H9 (cell line): Measurements from ENCODE around the gene PRRC2B. TPM values are rescaled to one million over a fixed set of nuclear protein-coding genes. Genes with fewer than 3 reads are reported as not detected.

Experiments
- DNase-seq: peaks from one replicate; pipeline ENCODE4 v3.0.0-alpha.2; 2017
- H2AFZ ChIP-seq: one replicate; pipeline ENCODE4 v1.6.1; 2013; ENCODE audit warnings: mild to moderate bottlenecking, low read length, control low read depth, moderate library complexity
- H2AK5ac ChIP-seq: 2 replicates; pipeline ENCODE4 v1.6.1; 2013; ENCODE audit warnings: low read length, control low read depth, mixed read lengths; ENCODE audit not compliant: insufficient read length
- H2BK120ac ChIP-seq: one replicate; pipeline ENCODE4 v1.6.1; 2013; ENCODE audit warnings: low read depth, mild to moderate bottlenecking, low read length, control low read depth, inconsistent platforms; ENCODE audit not compliant: poor library complexity, severe bottlenecking
- H2BK12ac ChIP-seq: 2 replicates; pipeline ENCODE4 v1.6.1; 2013; ENCODE audit warnings: low read length, control low read depth, mixed read lengths, low read depth; ENCODE audit not compliant: insufficient read length
- H2BK15ac ChIP-seq: 2 replicates; pipeline ENCODE4 v1.6.1; 2013; ENCODE audit warnings: low read depth, low read length, control low read depth
- H2BK20ac ChIP-seq: one replicate; pipeline ENCODE4 v1.6.1; 2013; ENCODE audit warnings: low read depth, mild to moderate bottlenecking, low read length, control low read depth, inconsistent platforms; ENCODE audit not compliant: poor library complexity, severe bottlenecking
- H2BK5ac ChIP-seq: 2 replicates; pipeline ENCODE4 v1.6.1; 2013; ENCODE audit warnings: low read length, control low read depth, mixed read lengths; ENCODE audit not compliant: insufficient read length
- H3K14ac ChIP-seq: 2 replicates; pipeline ENCODE4 v1.6.1; 2013; ENCODE audit warnings: low read length, control low read depth; ENCODE audit not compliant: insufficient read depth
- H3K18ac ChIP-seq: 2 replicates; pipeline ENCODE4 v1.6.1; 2013; ENCODE audit warnings: low read depth, mild to moderate bottlenecking, mixed read lengths, low read length, control low read depth; ENCODE audit not compliant: insufficient read length
- H3K23ac ChIP-seq: 2 replicates; pipeline ENCODE4 v1.6.1; 2013; ENCODE audit warnings: low read length, control low read depth, mixed read lengths, low read depth; ENCODE audit not compliant: insufficient read length
- H3K23me2 ChIP-seq: 2 replicates; pipeline ENCODE4 v1.6.1; 2013; ENCODE audit warnings: low read depth, mild to moderate bottlenecking, mixed read lengths, low read length, control low read depth; ENCODE audit not compliant: insufficient read length, poor library complexity, severe bottlenecking
- H3K27ac ChIP-seq: 2 replicates; pipeline ENCODE4 v1.5.1; 2013; ENCODE audit warnings: low read length, control low read depth, mixed read lengths, low read depth; ENCODE audit not compliant: insufficient read length
- H3K27me3 ChIP-seq: 2 replicates; pipeline ENCODE4 v1.6.1; 2013; ENCODE audit warnings: low read length, control low read depth, inconsistent platforms; ENCODE audit not compliant: insufficient read depth
- H3K4ac ChIP-seq: 2 replicates; pipeline ENCODE4 v1.6.1; 2013; ENCODE audit warnings: low read depth, mild to moderate bottlenecking, control low read depth, inconsistent platforms, low read length, moderate library complexity
- H3K4me1 ChIP-seq: 2 replicates; pipeline ENCODE4 v1.6.1; 2013; ENCODE audit warnings: low read length, control low read depth, inconsistent platforms; ENCODE audit not compliant: insufficient read depth
- H3K4me2 ChIP-seq: 2 replicates; pipeline ENCODE4 v1.6.1; 2013; ENCODE audit warnings: low read length, control low read depth, mixed read lengths; ENCODE audit not compliant: insufficient read length, insufficient read depth
- H3K56ac ChIP-seq: 2 replicates; pipeline ENCODE4 v1.6.1; 2013; ENCODE audit warnings: low read depth, mild to moderate bottlenecking, mixed read lengths, low read length, control low read depth; ENCODE audit not compliant: insufficient read length
- H3K79me1 ChIP-seq: 2 replicates; pipeline ENCODE4 v1.6.1; 2013; ENCODE audit warnings: low read depth, mild to moderate bottlenecking, moderate library complexity, low read length, control low read depth, inconsistent platforms; ENCODE audit not compliant: insufficient read depth, poor library complexity, severe bottlenecking
- H3K79me2 ChIP-seq: 2 replicates; pipeline ENCODE4 v1.6.1; 2013; ENCODE audit warnings: low read length, control low read depth, inconsistent platforms; ENCODE audit not compliant: insufficient read depth
- H3K9ac ChIP-seq: 2 replicates; pipeline ENCODE4 v1.6.1; 2013; ENCODE audit warnings: low read length, control low read depth, mixed read lengths; ENCODE audit not compliant: insufficient read length; ENCODE audit errors: extremely low read depth
- H3K9me3 ChIP-seq: one replicate; pipeline ENCODE4 v1.6.1; 2013; ENCODE audit warnings: low read depth, low read length, inconsistent platforms; ENCODE audit not compliant: control insufficient read depth
- H3T11ph ChIP-seq: one replicate; pipeline ENCODE4 v1.6.1; 2013; ENCODE audit warnings: mild to moderate bottlenecking, low read length, control low read depth, inconsistent platforms
- H4K20me1 ChIP-seq: one replicate; pipeline ENCODE4 v1.6.1; 2013; ENCODE audit not compliant: control insufficient read depth, insufficient read length, insufficient read depth
- H4K5ac ChIP-seq: 2 replicates; pipeline ENCODE4 v1.6.1; 2013; ENCODE audit warnings: low read depth, mild to moderate bottlenecking, mixed read lengths, low read length, control low read depth; ENCODE audit not compliant: insufficient read length
- H4K8ac ChIP-seq: replicated peaks from 2 replicates; pipeline ENCODE4 v1.6.1; 2013; ENCODE audit warnings: low read length, control low read depth, mixed read lengths, low read depth; ENCODE audit not compliant: insufficient read length
- H4K91ac ChIP-seq: 2 replicates; pipeline ENCODE4 v1.6.1; 2013; ENCODE audit warnings: low read depth, mild to moderate bottlenecking, moderate library complexity, mixed read lengths, low read length, control low read depth; ENCODE audit not compliant: insufficient read length
- H3K27ac Mint-ChIP-seq, 3 experiments: 2 replicates in 2 of 3; 3 replicates in 1 of 3; pipeline ENCODE4 v1.8.0; 2020 to 2021; ENCODE audit warnings: mixed read lengths in 3 of 3, mild to moderate bottlenecking in 1 of 3, moderate library complexity in 1 of 3
- H3K27me3 Mint-ChIP-seq: 2 replicates; pipeline ENCODE4 v1.8.0; 2021; ENCODE audit warnings: low read depth, mild to moderate bottlenecking, moderate library complexity, mixed read lengths
- H3K36me3 Mint-ChIP-seq, 3 experiments: 2 replicates in 2 of 3; 3 replicates in 1 of 3; pipeline ENCODE4 v1.8.0; 2020 to 2021; ENCODE audit warnings: low read depth in 3 of 3, mixed read lengths in 3 of 3; ENCODE audit not compliant: insufficient read depth in 1 of 3
- H3K4me1 Mint-ChIP-seq, 2 experiments: 2 replicates each; pipeline ENCODE4 v1.8.0; 2020; ENCODE audit warnings: mixed read lengths in 2 of 2
- H3K4me3 Mint-ChIP-seq, 2 experiments: 2 replicates in 1 of 2; 3 replicates in 1 of 2; pipeline ENCODE4 v1.8.0; 2020 to 2021; ENCODE audit warnings: mild to moderate bottlenecking in 2 of 2, mixed read lengths in 2 of 2, moderate library complexity in 1 of 2
- H3K9me3 Mint-ChIP-seq, 2 experiments: 2 replicates in 1 of 2; 3 replicates in 1 of 2; pipeline ENCODE4 v1.8.0; 2020; ENCODE audit warnings: mild to moderate bottlenecking in 2 of 2, mixed read lengths in 2 of 2, moderate library complexity in 1 of 2
- WGBS: extraction: QIAGEN DNeasy Blood & Tissue Kit; methylation state at CpG from one replicate; pipeline ENCODE4 v1.1.7; 2013; ENCODE audit warnings: missing lambda C conversion rate, low lambda C conversion rate, mixed read lengths; ENCODE audit not compliant: insufficient read length; ENCODE audit errors: extremely low coverage; 5-methylcytosine and 5-hydroxymethylcytosine counted together
- total RNA-seq: library from RNA; stranded (reverse); gene quantifications from 2 replicates; pipeline ENCODE4 v1.2.1, GENCODE V29; 2021
- TF ChIP-seq, protein P1 (sequence below): fragments of 200-600 bp; sonication (generic); conservative IDR thresholded peaks from 3 replicates; pipeline ENCODE4 v1.8.0; 2021; ENCODE audit warnings: antibody characterized with exemption, mild to moderate bottlenecking

The PRRC2B gene
- total RNA-seq, 1 experiment from 2014 or later = 251 TPM

DNA sequence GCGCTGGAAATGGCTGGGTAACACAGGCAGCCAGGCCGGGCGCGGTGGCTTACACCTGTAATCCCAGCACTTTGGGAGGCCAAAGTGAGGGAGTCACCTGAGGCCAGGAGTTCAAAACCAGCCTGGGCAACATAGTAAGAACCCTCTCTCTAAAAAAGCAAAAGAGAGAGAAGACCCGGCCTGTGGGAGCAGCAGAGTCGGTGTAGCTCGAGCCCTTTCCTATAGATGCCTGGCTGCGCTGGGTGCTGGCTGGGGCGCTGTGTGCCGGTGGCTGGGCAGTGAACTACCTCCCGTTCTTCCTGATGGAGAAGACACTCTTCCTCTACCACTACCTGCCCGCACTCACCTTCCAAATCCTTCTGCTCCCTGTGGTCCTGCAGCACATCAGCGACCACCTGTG lies 127.9 kb downstream of the PRRC2B start:
- H3K79me1 ChIP-seq = no peaks in the 10 kb centered on the region
- Mint-ChIP-seq H3K27me3 (no peaks in the 10 kb centered on the region), H3K36me3 (peaks cover 45 to 91% (median 84%) of the 10 kb centered on the region in 3 experiments; a peak in 6 of 7 replicates), H3K27ac (no peak overlapping the region; a peak in 2 of 7 replicates), H3K9me3 (no peaks in the 10 kb centered on the region), H3K4me1 (no peaks in the 10 kb centered on the region), H3K4me3 (no peak overlapping the region)
- no peak overlapping the region for H2BK20ac ChIP-seq
- no peaks in the 10 kb centered on the region for H3K4me1 ChIP-seq
- H2BK5ac ChIP-seq = no peak overlapping the region
- H3K23me2 ChIP-seq = no peaks in the 10 kb centered on the region
- no peaks in the 10 kb centered on the region for H3K9me3 ChIP-seq
- H3T11ph ChIP-seq = no peak overlapping the region
- H4K91ac ChIP-seq = no peak overlapping the region
- no peak overlapping the region for H3K14ac ChIP-seq
- H2BK12ac ChIP-seq = no peak overlapping the region
- no peak overlapping the region for H3K4ac ChIP-seq
- H2AFZ ChIP-seq = no peak overlapping the region
- no peak for DNase-seq
- TF ChIP-seq, protein P1, sequence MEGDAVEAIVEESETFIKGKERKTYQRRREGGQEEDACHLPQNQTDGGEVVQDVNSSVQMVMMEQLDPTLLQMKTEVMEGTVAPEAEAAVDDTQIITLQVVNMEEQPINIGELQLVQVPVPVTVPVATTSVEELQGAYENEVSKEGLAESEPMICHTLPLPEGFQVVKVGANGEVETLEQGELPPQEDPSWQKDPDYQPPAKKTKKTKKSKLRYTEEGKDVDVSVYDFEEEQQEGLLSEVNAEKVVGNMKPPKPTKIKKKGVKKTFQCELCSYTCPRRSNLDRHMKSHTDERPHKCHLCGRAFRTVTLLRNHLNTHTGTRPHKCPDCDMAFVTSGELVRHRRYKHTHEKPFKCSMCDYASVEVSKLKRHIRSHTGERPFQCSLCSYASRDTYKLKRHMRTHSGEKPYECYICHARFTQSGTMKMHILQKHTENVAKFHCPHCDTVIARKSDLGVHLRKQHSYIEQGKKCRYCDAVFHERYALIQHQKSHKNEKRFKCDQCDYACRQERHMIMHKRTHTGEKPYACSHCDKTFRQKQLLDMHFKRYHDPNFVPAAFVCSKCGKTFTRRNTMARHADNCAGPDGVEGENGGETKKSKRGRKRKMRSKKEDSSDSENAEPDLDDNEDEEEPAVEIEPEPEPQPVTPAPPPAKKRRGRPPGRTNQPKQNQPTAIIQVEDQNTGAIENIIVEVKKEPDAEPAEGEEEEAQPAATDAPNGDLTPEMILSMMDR = no peak
- no peaks in the 10 kb centered on the region for H3K79me2 ChIP-seq
- no peak overlapping the region for H4K5ac ChIP-seq
- no peak overlapping the region for H2BK120ac ChIP-seq
- no peak overlapping the region for H3K56ac ChIP-seq
- H2BK15ac ChIP-seq = no peak overlapping the region
- no peak overlapping the region for H3K27ac ChIP-seq
- WGBS = no CpG with 5 or more reads among the region's 13 CpGs
- H2AK5ac ChIP-seq = no peak overlapping the region
- H3K27me3 ChIP-seq = no peaks in the 10 kb centered on the region
- H3K23ac ChIP-seq = no peak overlapping the region
- no peaks in the 10 kb centered on the region for H4K20me1 ChIP-seq
- H3K9ac ChIP-seq = no peak overlapping the region
- H4K8ac ChIP-seq = no peak overlapping the region
- H3K18ac ChIP-seq = no peak overlapping the region
- no peak overlapping the region for H3K4me2 ChIP-seq
